Measurements from ENCODE around the gene NAT9.

The NAT9 gene

DNA sequence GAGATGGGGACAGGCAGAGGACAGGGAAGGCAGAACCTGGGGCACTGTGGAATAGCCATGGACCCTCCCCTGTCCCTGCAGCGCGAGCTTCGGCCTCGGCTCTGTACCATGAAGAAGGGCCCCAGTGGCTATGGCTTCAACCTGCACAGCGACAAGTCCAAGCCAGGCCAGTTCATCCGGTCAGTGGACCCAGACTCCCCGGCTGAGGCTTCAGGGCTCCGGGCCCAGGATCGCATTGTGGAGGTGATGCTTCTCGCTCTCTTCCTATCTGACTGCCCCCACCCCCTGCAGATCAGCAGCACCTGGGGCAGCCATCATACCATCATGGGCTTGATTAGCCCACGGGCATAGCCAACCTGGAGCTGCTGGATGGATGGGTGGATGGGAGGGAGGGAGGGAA, 14.2 kb downstream of the NAT9 start:
- no CpG with 5 or more reads among the region's 11 CpGs for whole genome bisulfite sequencing (ENCODE audit: extremely low coverage, insufficient coverage, insufficient read length)
- Histone ChIP-seq H2BK12ac (ENCODE audit: low read length) (no peak overlapping the region), H3K36me3 (ENCODE audit: control insufficient read depth in 1 of 2, insufficient read depth in 2 of 2, low read length in 2 of 2) (peaks cover 0 to 2% of the 10 kb centered on the region in 2 experiments), H4K8ac (ENCODE audit: low read depth, low read length) (no peak overlapping the region), H3K4me3 (ENCODE audit: low read depth, low read length) (no peak overlapping the region), H3K9me3 (ENCODE audit: insufficient read depth, low read depth, low read length) (peaks cover 3% of the 10 kb centered on the region), H3K9ac (ENCODE audit: low read length) (peak overlapping the region; percentile 17), H2AFZ (ENCODE audit: insufficient read depth, low read length, poor library complexity) (no peak overlapping the region), H3K18ac (ENCODE audit: low read length) (peak overlapping the region; percentile 7), H4K91ac (ENCODE audit: low read depth, low read length) (no peak overlapping the region), H3K4me1 (ENCODE audit: control insufficient read depth in 1 of 2, insufficient read depth in 2 of 2, low read length in 2 of 2) (peaks cover 43 to 52% of the 10 kb centered on the region in 2 experiments), H3K79me1 (ENCODE audit: low read length) (peaks cover 18% of the 10 kb centered on the region), H3K27ac (ENCODE audit: low read depth, low read length) (no peak overlapping the region), H2BK120ac (ENCODE audit: insufficient read depth, low read length, poor library complexity) (no peak overlapping the region), H2AK5ac (ENCODE audit: low read length) (no peak overlapping the region), H2BK5ac (ENCODE audit: low read depth, low read length, poor library complexity) (no peak overlapping the region), H3K14ac (ENCODE audit: low read length) (no peak overlapping the region), H3K4ac (ENCODE audit: low read depth, low read length) (no peak overlapping the region), H3K27me3 (ENCODE audit: insufficient read depth, low read length) (no peaks in the 10 kb centered on the region), H3K4me2 (ENCODE audit: low read length) (no peak overlapping the region), H4K12ac (ENCODE audit: low read depth, low read length) (no peak overlapping the region), H3K23ac (ENCODE audit: low read length) (no peak overlapping the region), H3K79me2 (ENCODE audit: control insufficient read depth, insufficient read depth, low read length, poor library complexity) (peaks cover 18% of the 10 kb centered on the region)
- DNase-seq, result no peak

GRCh38 chr17:74761419-74761818, 14.7 kb downstream of the NAT9 start:
- Histone ChIP-seq H2BK5ac (ENCODE audit: low read depth, low read length, poor library complexity) (no peak overlapping the region), H3K18ac (ENCODE audit: low read length) (peak overlapping the region; percentile 7), H3K23ac (ENCODE audit: low read length) (no peak overlapping the region), H2BK12ac (ENCODE audit: low read length) (peak overlapping the region; percentile 6), H4K8ac (ENCODE audit: low read depth, low read length) (no peak overlapping the region), H2AK5ac (ENCODE audit: low read length) (no peak overlapping the region), H3K79me1 (ENCODE audit: low read length) (peaks cover 18% of the 10 kb centered on the region), H3K27ac (ENCODE audit: low read depth, low read length) (no peak overlapping the region), H3K9ac (ENCODE audit: low read length) (no peak overlapping the region), H4K12ac (ENCODE audit: low read depth, low read length) (no peak overlapping the region), H2BK120ac (ENCODE audit: insufficient read depth, low read length, poor library complexity) (no peak overlapping the region), H3K36me3 (ENCODE audit: control insufficient read depth in 1 of 2, insufficient read depth in 2 of 2, low read length in 2 of 2) (peaks cover 0 to 2% of the 10 kb centered on the region in 2 experiments), H3K9me3 (ENCODE audit: insufficient read depth, low read depth, low read length) (peaks cover 3% of the 10 kb centered on the region), H3K4me3 (ENCODE audit: low read depth, low read length) (no peak overlapping the region), H2AFZ (ENCODE audit: insufficient read depth, low read length, poor library complexity) (no peak overlapping the region), H3K27me3 (ENCODE audit: insufficient read depth, low read length) (no peaks in the 10 kb centered on the region), H3K4me1 (ENCODE audit: control insufficient read depth in 1 of 2, insufficient read depth in 2 of 2, low read length in 2 of 2) (peaks cover 43 to 52% of the 10 kb centered on the region in 2 experiments), H3K4ac (ENCODE audit: low read depth, low read length) (peak overlapping the region; percentile 39), H4K91ac (ENCODE audit: low read depth, low read length) (peak overlapping the region; percentile 45), H3K79me2 (ENCODE audit: control insufficient read depth, insufficient read depth, low read length, poor library complexity) (peaks cover 18% of the 10 kb centered on the region), H3K14ac (ENCODE audit: low read length) (no peak overlapping the region), H3K4me2 (ENCODE audit: low read length) (no peak overlapping the region)
- no CpG with 5 or more reads among the region's 5 CpGs for WGBS (ENCODE audit: extremely low coverage, insufficient coverage, insufficient read length)
- no peak for DNase-seq

DNA sequence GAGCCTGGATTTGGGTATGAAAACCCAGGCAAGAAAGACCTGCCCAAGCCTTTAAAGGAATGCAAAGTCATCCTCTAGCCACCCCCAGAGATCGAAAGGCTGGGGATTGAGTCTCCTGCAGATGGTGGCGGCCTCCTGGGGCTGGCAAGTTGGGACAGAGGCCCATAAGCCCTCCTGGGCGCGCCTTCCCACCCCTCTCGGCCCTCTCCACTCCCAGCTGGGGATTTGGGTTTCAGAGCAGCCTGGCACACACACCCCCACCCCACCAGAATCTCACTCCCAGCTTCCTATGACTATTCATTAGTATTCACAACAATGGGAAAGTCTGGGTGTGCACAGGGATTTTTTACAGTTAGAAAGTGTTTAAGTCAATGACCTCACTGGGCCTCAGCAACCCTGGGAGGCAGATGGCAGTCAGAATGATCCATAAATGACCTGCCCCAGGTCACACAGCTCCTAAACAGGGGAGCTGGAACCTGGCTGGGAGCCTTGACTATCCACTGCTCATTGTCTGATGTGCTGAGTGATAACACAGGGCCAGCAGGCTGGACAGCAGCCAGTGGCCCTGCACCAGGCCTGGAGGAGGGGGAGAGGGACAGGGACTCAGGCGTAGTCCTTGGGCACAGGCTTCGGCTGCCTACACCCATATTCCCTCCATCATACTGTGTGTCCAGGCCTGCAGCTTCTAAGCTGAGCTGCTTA, 15.6 kb downstream of the NAT9 start:
- H3K4me1 ChIP-seq (ENCODE audit: control insufficient read depth in 1 of 2, insufficient read depth in 2 of 2, low read length in 2 of 2), result peaks cover 43 to 52% of the 10 kb centered on the region in 2 experiments
- peak overlapping the region; percentile 44 for H4K8ac ChIP-seq (ENCODE audit: low read depth, low read length)
- H3K36me3 ChIP-seq (ENCODE audit: control insufficient read depth in 1 of 2, insufficient read depth in 2 of 2, low read length in 2 of 2), result peaks cover 0 to 2% of the 10 kb centered on the region in 2 experiments
- peak overlapping the region; percentile 15 for H3K14ac ChIP-seq (ENCODE audit: low read length)
- H4K12ac ChIP-seq (ENCODE audit: low read depth, low read length), result peak overlapping the region; percentile 32
- peaks cover 18% of the 10 kb centered on the region for H3K79me1 ChIP-seq (ENCODE audit: low read length)
- H4K91ac ChIP-seq (ENCODE audit: low read depth, low read length), result peak overlapping the region; percentile 65
- H2BK120ac ChIP-seq (ENCODE audit: insufficient read depth, low read length, poor library complexity), result peak overlapping the region; percentile 73
- H3K9me3 ChIP-seq (ENCODE audit: insufficient read depth, low read depth, low read length), result peaks cover 3% of the 10 kb centered on the region
- peak overlapping the region; percentile 68 for H3K18ac ChIP-seq (ENCODE audit: low read length)
- peak overlapping the region; percentile 78 for H2BK5ac ChIP-seq (ENCODE audit: low read depth, low read length, poor library complexity)
- DNase-seq, result no peak
- peak overlapping the region; percentile 32 for H3K4me2 ChIP-seq (ENCODE audit: low read length)
- H3K23ac ChIP-seq (ENCODE audit: low read length), result no peak overlapping the region
- H3K4me3 ChIP-seq (ENCODE audit: low read depth, low read length), result no peak overlapping the region
- H2AK5ac ChIP-seq (ENCODE audit: low read length), result peak overlapping the region; percentile 78
- peak overlapping the region; percentile 76 for H2BK12ac ChIP-seq (ENCODE audit: low read length)
- no CpG with 5 or more reads among the region's 7 CpGs for WGBS (ENCODE audit: extremely low coverage, insufficient coverage, insufficient read length)
- no peak overlapping the region for H3K9ac ChIP-seq (ENCODE audit: low read length)
- no peaks in the 10 kb centered on the region for H3K27me3 ChIP-seq (ENCODE audit: insufficient read depth, low read length)
- H2AFZ ChIP-seq (ENCODE audit: insufficient read depth, low read length, poor library complexity), result peak overlapping the region; percentile 30
- H3K79me2 ChIP-seq (ENCODE audit: control insufficient read depth, insufficient read depth, low read length, poor library complexity), result peaks cover 18% of the 10 kb centered on the region
- peak overlapping the region; percentile 57 for H3K27ac ChIP-seq (ENCODE audit: low read depth, low read length)
- H3K4ac ChIP-seq (ENCODE audit: low read depth, low read length), result no peak overlapping the region

DNA sequence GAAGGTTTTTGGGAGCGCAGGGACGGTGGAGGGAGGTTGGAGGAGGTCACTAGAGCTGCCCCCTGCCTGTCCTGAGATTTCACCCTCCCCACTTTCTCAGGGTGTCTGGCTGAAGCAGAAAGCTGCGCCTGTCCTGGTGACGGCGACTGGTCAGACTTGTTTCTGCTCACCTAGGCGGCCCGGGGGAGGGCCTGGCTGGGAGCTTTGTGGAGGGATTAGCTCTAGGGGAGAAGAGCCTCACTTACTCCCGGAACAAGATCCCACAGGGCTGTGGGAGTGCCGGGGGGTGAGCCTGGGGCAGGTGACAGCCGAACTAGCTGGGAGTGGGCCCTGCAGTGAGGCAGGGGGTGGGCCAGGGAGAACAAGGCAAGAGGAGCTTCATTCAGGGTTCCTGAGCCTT, 16.2 kb downstream of the NAT9 start:
- Histone ChIP-seq H3K4me2 (ENCODE audit: low read length) (peak overlapping the region; percentile 32), H3K27ac (ENCODE audit: low read depth, low read length) (peak overlapping the region; percentile 58), H3K9me3 (ENCODE audit: insufficient read depth, low read depth, low read length) (peaks cover 3% of the 10 kb centered on the region), H3K9ac (ENCODE audit: low read length) (no peak overlapping the region), H2BK120ac (ENCODE audit: insufficient read depth, low read length, poor library complexity) (peak overlapping the region; percentile 73), H2AFZ (ENCODE audit: insufficient read depth, low read length, poor library complexity) (no peak overlapping the region), H3K4me3 (ENCODE audit: low read depth, low read length) (no peak overlapping the region), H3K4me1 (ENCODE audit: control insufficient read depth in 1 of 2, insufficient read depth in 2 of 2, low read length in 2 of 2) (peaks cover 43 to 52% of the 10 kb centered on the region in 2 experiments), H3K27me3 (ENCODE audit: insufficient read depth, low read length) (no peaks in the 10 kb centered on the region), H3K4ac (ENCODE audit: low read depth, low read length) (no peak overlapping the region), H2BK5ac (ENCODE audit: low read depth, low read length, poor library complexity) (peak overlapping the region; percentile 78), H2BK12ac (ENCODE audit: low read length) (peak overlapping the region; percentile 76), H2AK5ac (ENCODE audit: low read length) (no peak overlapping the region), H3K79me1 (ENCODE audit: low read length) (peaks cover 18% of the 10 kb centered on the region), H4K8ac (ENCODE audit: low read depth, low read length) (peak overlapping the region; percentile 36), H3K14ac (ENCODE audit: low read length) (peak overlapping the region; percentile 59), H3K36me3 (ENCODE audit: control insufficient read depth in 1 of 2, insufficient read depth in 2 of 2, low read length in 2 of 2) (peaks cover 0 to 2% of the 10 kb centered on the region in 2 experiments), H3K79me2 (ENCODE audit: control insufficient read depth, insufficient read depth, low read length, poor library complexity) (peaks cover 23% of the 10 kb centered on the region), H3K23ac (ENCODE audit: low read length) (no peak overlapping the region), H3K18ac (ENCODE audit: low read length) (peak overlapping the region; percentile 81), H4K91ac (ENCODE audit: low read depth, low read length) (peak overlapping the region; percentile 65), H4K12ac (ENCODE audit: low read depth, low read length) (no peak overlapping the region)
- peak in 1 of 2 donors; percentile 38 for DNase-seq
- no CpG with 5 or more reads among the region's 10 CpGs for WGBS (ENCODE audit: extremely low coverage, insufficient coverage, insufficient read length)

Data from trophoblast cell (in vitro differentiated cells and primary cell).